Loucy (cell line): ENCODE data around the gene DOC2A.

Experiments used
- EZH2phosphoT487 ChIP-seq: fragments of 200-600 bp; IDR thresholded peaks from 2 replicates; pipeline ENCODE4 v1.6.1; 2018; ENCODE audit warnings: antibody characterized with exemption, mild to moderate bottlenecking, moderate library complexity, borderline replicate concordance
- TF ChIP-seq, protein P1 (sequence below): fragments of 200-600 bp; sonication (generic); conservative IDR thresholded peaks from 2 replicates; pipeline ENCODE4 v1.5.1; 2014; ENCODE audit warnings: mild to moderate bottlenecking, antibody characterized with exemption, low read length

DNA sequence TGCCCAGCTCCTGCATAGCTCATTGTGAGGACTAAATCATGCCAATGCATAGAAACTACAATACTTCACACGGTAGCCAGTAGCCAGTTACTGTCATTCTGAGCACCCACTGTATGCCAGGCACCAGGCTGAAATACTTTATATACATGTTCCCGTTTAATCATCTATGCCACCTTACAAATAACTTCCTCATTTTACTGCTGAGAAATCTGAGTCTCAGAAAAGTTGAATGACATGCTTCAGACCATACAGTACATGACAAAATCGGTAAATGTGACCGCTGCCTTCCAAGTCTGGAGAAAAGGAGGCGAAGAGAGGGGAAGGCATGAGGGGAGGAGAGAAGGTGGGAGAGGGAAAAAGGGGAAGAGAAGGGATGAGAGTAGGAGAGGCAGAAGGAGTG is 29.4 kb upstream of the DOC2A start:
- TF ChIP-seq, protein P1, sequence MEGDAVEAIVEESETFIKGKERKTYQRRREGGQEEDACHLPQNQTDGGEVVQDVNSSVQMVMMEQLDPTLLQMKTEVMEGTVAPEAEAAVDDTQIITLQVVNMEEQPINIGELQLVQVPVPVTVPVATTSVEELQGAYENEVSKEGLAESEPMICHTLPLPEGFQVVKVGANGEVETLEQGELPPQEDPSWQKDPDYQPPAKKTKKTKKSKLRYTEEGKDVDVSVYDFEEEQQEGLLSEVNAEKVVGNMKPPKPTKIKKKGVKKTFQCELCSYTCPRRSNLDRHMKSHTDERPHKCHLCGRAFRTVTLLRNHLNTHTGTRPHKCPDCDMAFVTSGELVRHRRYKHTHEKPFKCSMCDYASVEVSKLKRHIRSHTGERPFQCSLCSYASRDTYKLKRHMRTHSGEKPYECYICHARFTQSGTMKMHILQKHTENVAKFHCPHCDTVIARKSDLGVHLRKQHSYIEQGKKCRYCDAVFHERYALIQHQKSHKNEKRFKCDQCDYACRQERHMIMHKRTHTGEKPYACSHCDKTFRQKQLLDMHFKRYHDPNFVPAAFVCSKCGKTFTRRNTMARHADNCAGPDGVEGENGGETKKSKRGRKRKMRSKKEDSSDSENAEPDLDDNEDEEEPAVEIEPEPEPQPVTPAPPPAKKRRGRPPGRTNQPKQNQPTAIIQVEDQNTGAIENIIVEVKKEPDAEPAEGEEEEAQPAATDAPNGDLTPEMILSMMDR: no peak
- no peak for TF ChIP-seq EZH2phosphoT487
